Stomach (tissue), 4 donors: ENCODE data around the gene RBFOX2.

Source experiments
- EP300 ChIP-seq: sonication (generic); formaldehyde crosslinking; IDR thresholded peaks from one replicate; pipeline ENCODE4 v1.6.1; 2017; ENCODE audit warnings: antibody characterized with exemption
- POLR2A ChIP-seq, 4 donors: fragments of 450-650 bp; IDR thresholded peaks; one replicate each; pipeline ENCODE4 v1.6.1; 2016; ENCODE audit warnings: antibody characterized with exemption in 4 of 4, control low read depth in 2 of 4, mild to moderate bottlenecking in 1 of 4, moderate library complexity in 1 of 4
- TF ChIP-seq, protein P1 (sequence below), 7 experiments: fragments of 450-650 bp in 4 of 7; fragments of 200-600 bp in 3 of 7; sonication (generic) in 3 of 7; IDR thresholded peaks; one replicate each; pipeline ENCODE4 v1.5.1; 2016 to 2019; ENCODE audit warnings: antibody characterized with exemption in 7 of 7, control low read depth in 2 of 7, mild to moderate bottlenecking in 1 of 7

GRCh38 chr22:35947794-35948425, 80.7 kb downstream of the RBFOX2 start:
- TF ChIP-seq, protein P1, sequence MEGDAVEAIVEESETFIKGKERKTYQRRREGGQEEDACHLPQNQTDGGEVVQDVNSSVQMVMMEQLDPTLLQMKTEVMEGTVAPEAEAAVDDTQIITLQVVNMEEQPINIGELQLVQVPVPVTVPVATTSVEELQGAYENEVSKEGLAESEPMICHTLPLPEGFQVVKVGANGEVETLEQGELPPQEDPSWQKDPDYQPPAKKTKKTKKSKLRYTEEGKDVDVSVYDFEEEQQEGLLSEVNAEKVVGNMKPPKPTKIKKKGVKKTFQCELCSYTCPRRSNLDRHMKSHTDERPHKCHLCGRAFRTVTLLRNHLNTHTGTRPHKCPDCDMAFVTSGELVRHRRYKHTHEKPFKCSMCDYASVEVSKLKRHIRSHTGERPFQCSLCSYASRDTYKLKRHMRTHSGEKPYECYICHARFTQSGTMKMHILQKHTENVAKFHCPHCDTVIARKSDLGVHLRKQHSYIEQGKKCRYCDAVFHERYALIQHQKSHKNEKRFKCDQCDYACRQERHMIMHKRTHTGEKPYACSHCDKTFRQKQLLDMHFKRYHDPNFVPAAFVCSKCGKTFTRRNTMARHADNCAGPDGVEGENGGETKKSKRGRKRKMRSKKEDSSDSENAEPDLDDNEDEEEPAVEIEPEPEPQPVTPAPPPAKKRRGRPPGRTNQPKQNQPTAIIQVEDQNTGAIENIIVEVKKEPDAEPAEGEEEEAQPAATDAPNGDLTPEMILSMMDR (IDR thresholded peaks at IDR 0.05): no peak
- TF ChIP-seq POLR2A (IDR thresholded peaks at IDR 0.05): no peak
- TF ChIP-seq EP300: no peak
